Trophoblast cell (in vitro differentiated cells and primary cell): ENCODE results near the gene ZNF892. TPM values are rescaled to one million over a fixed set of nuclear protein-coding genes. Genes with fewer than 3 reads are reported as not detected.
A peak's percentile ranks its signal among the peaks of the same experiment; 100 is the strongest.

Source experiments
- DNase-seq, 2 donors: peaks; one replicate each; pipeline ENCODE4 v3.0.0-alpha.2; 2016
- H2AFZ ChIP-seq: 2 replicates; pipeline ENCODE4 v1.6.1; 2013; ENCODE audit warnings: low read length, moderate library complexity, mild to moderate bottlenecking; ENCODE audit not compliant: insufficient read depth, poor library complexity
- H2AK5ac ChIP-seq: 2 replicates; pipeline ENCODE4 v1.6.1; 2013; ENCODE audit warnings: mild to moderate bottlenecking, low read length
- H2BK120ac ChIP-seq: 2 replicates; pipeline ENCODE4 v1.6.1; 2013; ENCODE audit warnings: low read length, mild to moderate bottlenecking, moderate library complexity; ENCODE audit not compliant: insufficient read depth, poor library complexity
- H2BK12ac ChIP-seq: 2 replicates; pipeline ENCODE4 v1.6.1; 2013; ENCODE audit warnings: mild to moderate bottlenecking, low read length, moderate library complexity
- H2BK5ac ChIP-seq: 2 replicates; pipeline ENCODE4 v1.6.1; 2013; ENCODE audit warnings: low read length, low read depth, moderate library complexity, mild to moderate bottlenecking; ENCODE audit not compliant: poor library complexity
- H3K14ac ChIP-seq: 2 replicates; pipeline ENCODE4 v1.6.1; 2013; ENCODE audit warnings: mild to moderate bottlenecking, low read length
- H3K18ac ChIP-seq: 2 replicates; pipeline ENCODE4 v1.6.1; 2013; ENCODE audit warnings: mild to moderate bottlenecking, low read length
- H3K23ac ChIP-seq: 2 replicates; pipeline ENCODE4 v1.6.1; 2013; ENCODE audit warnings: low read length
- H3K27ac ChIP-seq: 2 replicates; pipeline ENCODE4 v1.5.1; 2013; ENCODE audit warnings: low read depth, mild to moderate bottlenecking, inconsistent platforms, low read length, moderate library complexity
- H3K27me3 ChIP-seq: 2 replicates; pipeline ENCODE4 v1.6.1; 2013; ENCODE audit warnings: inconsistent platforms, mild to moderate bottlenecking, low read length, moderate library complexity; ENCODE audit not compliant: insufficient read depth
- H3K36me3 ChIP-seq, 2 experiments: 1 replicate in 1 of 2; 2 replicates in 1 of 2; pipeline ENCODE4 v1.6.1; 2013; ENCODE audit warnings: low read length in 2 of 2, mild to moderate bottlenecking in 2 of 2, moderate library complexity in 1 of 2; ENCODE audit not compliant: insufficient read depth in 2 of 2, control insufficient read depth in 1 of 2
- H3K4ac ChIP-seq: 2 replicates; pipeline ENCODE4 v1.6.1; 2013; ENCODE audit warnings: low read depth, mild to moderate bottlenecking, low read length, moderate library complexity
- H3K4me1 ChIP-seq, 2 experiments: 1 replicate in 1 of 2; 2 replicates in 1 of 2; pipeline ENCODE4 v1.6.1; 2013; ENCODE audit warnings: low read length in 2 of 2, mild to moderate bottlenecking in 2 of 2, moderate library complexity in 1 of 2; ENCODE audit not compliant: insufficient read depth in 2 of 2, control insufficient read depth in 1 of 2
- H3K4me2 ChIP-seq: 2 replicates; pipeline ENCODE4 v1.6.1; 2013; ENCODE audit warnings: inconsistent platforms, mild to moderate bottlenecking, low read length, moderate library complexity
- H3K4me3 ChIP-seq: 2 replicates; pipeline ENCODE4 v1.5.1; 2013; ENCODE audit warnings: mild to moderate bottlenecking, low read depth, low read length, inconsistent platforms
- H3K79me1 ChIP-seq: one replicate; pipeline ENCODE4 v1.6.1; 2013; ENCODE audit warnings: low read length
- H3K79me2 ChIP-seq: 2 replicates; pipeline ENCODE4 v1.6.1; 2013; ENCODE audit warnings: low read length, mild to moderate bottlenecking; ENCODE audit not compliant: control insufficient read depth, insufficient read depth, poor library complexity
- H3K9ac ChIP-seq: 2 replicates; pipeline ENCODE4 v1.6.1; 2013; ENCODE audit warnings: mild to moderate bottlenecking, low read length
- H3K9me3 ChIP-seq: 2 replicates; pipeline ENCODE4 v1.6.1; 2013; ENCODE audit warnings: low read depth, mild to moderate bottlenecking, control low read depth, inconsistent platforms, low read length; ENCODE audit not compliant: insufficient read depth
- H4K12ac ChIP-seq: 2 replicates; pipeline ENCODE4 v1.6.1; 2013; ENCODE audit warnings: low read depth, mild to moderate bottlenecking, low read length, moderate library complexity
- H4K8ac ChIP-seq: 2 replicates; pipeline ENCODE4 v1.6.1; 2013; ENCODE audit warnings: low read depth, mild to moderate bottlenecking, low read length, moderate library complexity
- H4K91ac ChIP-seq: one replicate; pipeline ENCODE4 v1.6.1; 2013; ENCODE audit warnings: low read depth, mild to moderate bottlenecking, low read length, moderate library complexity
- WGBS: extraction: QIAGEN DNeasy Blood & Tissue Kit; methylation state at CpG from one replicate; pipeline ENCODE4 v1.1.7; 2013; ENCODE audit warnings: missing lambda C conversion rate; ENCODE audit not compliant: insufficient read length, insufficient coverage; ENCODE audit errors: extremely low coverage; 5-methylcytosine and 5-hydroxymethylcytosine counted together
- polyA plus RNA-seq: library from polyadenylated mRNA; stranded (reverse); fragments of 200-250 nt; gene quantifications from 2 replicates; pipeline ENCODE4 v1.2.3, GENCODE V29; 2013

The ZNF892 gene
- 1.7 and 1.8 TPM in 2 replicates for polyA plus RNA-seq

DNA sequence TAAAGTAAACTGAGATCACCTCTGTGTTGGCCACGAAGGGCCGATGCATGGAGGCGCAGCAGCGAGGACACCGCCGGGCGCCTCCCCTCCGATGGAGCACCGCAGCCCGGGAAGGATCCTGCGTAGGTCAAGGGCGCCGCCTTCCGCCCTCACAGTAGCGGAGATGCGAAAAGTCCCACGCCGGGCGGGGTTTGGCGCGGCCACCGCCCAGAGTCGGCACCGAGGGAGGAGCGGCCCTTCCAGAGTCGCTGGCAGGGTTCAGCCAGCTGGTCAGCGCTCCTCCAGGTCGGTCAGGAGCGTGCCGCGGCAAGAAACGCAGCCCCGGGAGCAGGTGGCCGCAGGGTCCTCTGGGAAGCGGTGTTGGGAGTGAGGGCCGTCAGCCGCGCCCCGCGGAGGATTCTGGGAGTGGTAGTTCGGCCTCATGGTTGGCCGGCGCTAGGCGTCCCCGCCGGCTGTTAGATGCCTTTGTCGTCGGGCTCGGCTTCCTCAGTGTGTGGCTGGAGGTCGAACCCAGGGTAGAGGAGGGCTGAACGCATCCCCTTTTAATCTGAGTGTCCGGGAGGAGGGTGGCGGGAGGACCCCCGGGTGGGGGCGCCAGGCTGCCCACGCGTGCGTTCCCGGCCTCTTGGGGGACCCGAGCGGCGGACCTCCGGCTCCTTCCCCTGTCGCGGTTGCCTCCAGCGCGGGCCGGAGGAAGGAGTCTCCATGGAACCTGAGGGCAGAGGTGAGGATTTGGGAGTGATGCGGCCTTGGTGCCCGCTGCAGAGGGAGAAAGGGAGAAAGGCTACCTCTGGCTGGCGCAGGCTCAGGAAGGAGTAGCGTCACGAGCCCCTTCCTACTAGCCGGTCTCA, at the start of gene ZNF892:
ZNF892 (plus strand) TSS at position 411 of the 851 bp plus-strand sequence; CDS start at position 706, 295 bp downstream.
- Histone ChIP-seq H2BK12ac (peak within 1 kb of the TSS; percentile 18), H3K79me1 (peaks cover 6% of the 10 kb centered on the region), H3K9me3 (peaks cover 9% of the 10 kb centered on the region), H3K27ac (no peak within 1 kb of the TSS), H3K9ac (peak within 1 kb of the TSS; percentile 60), H3K18ac (peak within 1 kb of the TSS; percentile 78), H4K12ac (peak within 1 kb of the TSS; percentile 97), H2BK5ac (peak within 1 kb of the TSS; percentile 46), H3K36me3 (peaks cover 8 to 17% of the 10 kb centered on the region in 2 experiments), H2AK5ac (no peak within 1 kb of the TSS), H3K14ac (peak within 1 kb of the TSS; percentile 95), H3K4me1 (peaks cover 0 to 2% of the 10 kb centered on the region in 2 experiments), H3K4me3 (peak within 1 kb of the TSS; percentile 82), H4K8ac (peak within 1 kb of the TSS; percentile 94), H2AFZ (peak within 1 kb of the TSS; percentile 97), H2BK120ac (peak within 1 kb of the TSS; percentile 46), H3K27me3 (no peaks in the 10 kb centered on the region), H3K23ac (no peak within 1 kb of the TSS), H3K79me2 (peaks cover 5% of the 10 kb centered on the region), H4K91ac (peak within 1 kb of the TSS; percentile 78), H3K4ac (peak within 1 kb of the TSS; percentile 70), H3K4me2 (peak within 1 kb of the TSS; percentile 94)
- WGBS: no CpG with 5 or more reads among the region's 74 CpGs
- DNase-seq: peak; percentile 79 to 82

DNA sequence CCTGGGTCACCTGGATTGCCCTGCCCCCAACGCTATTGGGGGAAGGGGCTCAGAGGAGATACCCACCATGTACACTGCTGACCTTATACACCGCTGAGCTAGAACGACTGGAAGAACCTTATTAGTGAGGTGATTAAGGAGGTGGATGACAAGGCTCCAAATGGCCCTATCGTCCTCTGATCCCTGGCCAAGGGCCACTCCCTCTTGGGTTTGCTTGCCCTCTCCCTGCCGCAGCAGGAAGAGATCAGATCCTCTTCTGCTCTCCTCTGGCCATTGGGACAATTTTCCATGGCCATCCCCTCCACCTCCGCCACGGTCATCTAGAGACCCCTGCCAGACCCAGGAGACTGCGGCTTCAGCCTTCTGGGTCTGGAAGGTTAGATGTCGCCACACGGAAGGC, 48.9 kb upstream of the ZNF892 start:
- H3K27ac ChIP-seq: no peak overlapping the region
- peaks cover 5 to 8% of the 10 kb centered on the region in 2 experiments for H3K4me1 ChIP-seq
- no peak overlapping the region for H2BK120ac ChIP-seq
- H2BK5ac ChIP-seq: no peak overlapping the region
- no peak overlapping the region for H2AFZ ChIP-seq
- H3K14ac ChIP-seq: peak overlapping the region; percentile 69
- no peak overlapping the region for H3K23ac ChIP-seq
- H3K79me1 ChIP-seq: peaks cover 10% of the 10 kb centered on the region
- H4K12ac ChIP-seq: peak overlapping the region; percentile 33
- no peaks in the 10 kb centered on the region for H3K27me3 ChIP-seq
- H3K18ac ChIP-seq: no peak overlapping the region
- no CpG with 5 or more reads among the region's 10 CpGs for WGBS
- peaks cover 3% of the 10 kb centered on the region for H3K9me3 ChIP-seq
- H4K91ac ChIP-seq: peak overlapping the region; percentile 11
- H3K79me2 ChIP-seq: peaks cover 5% of the 10 kb centered on the region
- H3K4ac ChIP-seq: no peak overlapping the region
- peaks cover 9 to 19% of the 10 kb centered on the region in 2 experiments for H3K36me3 ChIP-seq
- H3K4me3 ChIP-seq: peak overlapping the region; percentile 90
- H4K8ac ChIP-seq: peak overlapping the region; percentile 95
- no peak for DNase-seq
- H3K4me2 ChIP-seq: peak overlapping the region; percentile 95
- H3K9ac ChIP-seq: peak overlapping the region; percentile 83
- no peak overlapping the region for H2AK5ac ChIP-seq
- no peak overlapping the region for H2BK12ac ChIP-seq

DNA sequence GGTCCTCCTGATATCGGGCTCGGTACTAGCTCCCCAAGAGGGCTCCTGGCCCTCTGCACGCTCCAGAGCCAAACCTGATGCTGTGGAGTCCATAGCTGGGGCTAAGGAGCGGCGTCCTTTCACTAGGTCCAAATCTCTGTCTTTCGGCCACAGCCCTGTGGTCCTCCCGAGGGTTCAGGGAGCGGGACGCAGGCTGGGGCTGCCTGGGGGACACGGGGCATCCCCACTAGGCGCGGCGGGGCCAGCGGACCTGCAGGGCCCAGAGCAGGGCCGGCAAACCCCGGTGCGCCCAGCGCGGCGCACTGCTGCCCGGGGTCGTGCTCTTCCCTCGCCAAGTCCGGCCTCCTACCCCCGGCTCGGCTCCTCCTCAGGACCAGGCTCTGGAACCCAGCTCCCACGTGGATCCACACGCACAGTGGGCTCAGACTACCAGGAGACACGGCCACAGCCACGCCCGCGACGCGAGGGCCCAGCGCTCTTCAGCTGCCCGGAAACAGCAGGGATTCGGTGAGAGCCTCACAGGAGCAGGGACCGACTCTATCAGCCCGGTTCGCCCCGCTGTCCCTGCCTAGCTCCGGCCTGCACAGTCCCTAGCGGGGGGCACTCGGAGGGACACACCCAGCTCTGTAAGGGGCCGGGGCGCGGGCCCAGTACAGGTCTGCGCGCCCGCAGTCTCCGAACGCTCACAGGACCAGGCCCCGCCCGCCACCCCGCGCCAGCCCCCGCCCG, 48.3 kb upstream of the ZNF892 start:
- Histone ChIP-seq H4K91ac (peak overlapping the region; percentile 60), H3K4me3 (peak overlapping the region; percentile 90), H3K18ac (peak overlapping the region; percentile 96), H3K9me3 (peaks cover under 1% of the 10 kb centered on the region), H2BK120ac (peak overlapping the region; percentile 86), H3K9ac (peak overlapping the region; percentile 83), H3K79me1 (peaks cover 10% of the 10 kb centered on the region), H3K4ac (peak overlapping the region; percentile 13), H3K4me2 (peak overlapping the region; percentile 95), H3K79me2 (peaks cover 5% of the 10 kb centered on the region), H2BK5ac (no peak overlapping the region), H2BK12ac (no peak overlapping the region), H3K27me3 (no peaks in the 10 kb centered on the region), H3K23ac (no peak overlapping the region), H2AFZ (peak overlapping the region; percentile 83), H2AK5ac (peak overlapping the region; percentile 84), H3K36me3 (peaks cover 8 to 18% of the 10 kb centered on the region in 2 experiments), H4K8ac (peak overlapping the region; percentile 95), H3K4me1 (peaks cover 5 to 8% of the 10 kb centered on the region in 2 experiments), H3K14ac (peak overlapping the region; percentile 69), H3K27ac (no peak overlapping the region), H4K12ac (peak overlapping the region; percentile 33)
- no CpG with 5 or more reads among the region's 58 CpGs for WGBS
- peak; percentile 1 to 28 for DNase-seq

DNA sequence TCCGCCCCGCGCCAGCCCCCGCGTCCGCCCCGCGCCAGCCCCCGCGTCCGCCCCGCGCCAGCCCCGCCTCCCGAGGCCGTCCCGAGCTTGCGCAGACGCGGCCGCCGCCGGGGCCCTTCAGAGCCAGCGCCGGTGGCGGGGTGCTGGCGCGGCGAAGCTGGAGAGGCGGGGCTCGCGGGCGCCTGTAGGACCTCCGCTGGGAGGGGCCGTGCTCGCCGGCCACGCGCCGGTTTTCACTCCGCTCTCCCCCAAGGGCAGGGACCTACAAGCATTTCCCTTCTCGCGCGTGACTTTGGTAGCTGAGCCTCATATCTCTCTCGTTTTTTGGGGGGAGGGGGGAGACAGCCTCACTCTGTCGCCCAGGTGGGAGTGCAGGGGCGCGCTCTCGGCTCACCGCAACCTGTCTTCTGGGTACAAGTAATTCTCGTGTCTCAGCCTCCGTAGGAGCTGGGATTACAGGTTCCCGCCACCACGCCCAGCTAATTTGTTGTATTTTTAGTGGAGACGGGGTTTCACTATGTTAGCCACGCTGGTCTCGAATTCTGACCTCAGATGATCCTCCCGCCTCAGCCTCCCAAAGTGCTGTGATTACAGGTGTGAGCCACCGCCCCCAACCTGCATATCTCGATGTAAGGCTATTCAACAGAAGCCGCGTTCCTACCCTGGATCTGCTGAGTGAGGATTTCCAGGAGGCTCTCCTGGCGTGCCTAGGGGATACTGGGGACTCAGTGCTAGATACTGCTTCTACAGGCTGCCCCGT, 47.5 kb upstream of the ZNF892 start, which contains the start of gene ZNF514:
ZNF514 (minus strand) TSS at position 159 of the 760 bp plus-strand sequence. CDS start 6,595 bp downstream, outside the sequence.
- Histone ChIP-seq H3K9me3 (no peaks in the 10 kb centered on the region), H3K79me1 (peaks cover 10% of the 10 kb centered on the region), H3K23ac (no peak within 1 kb of the TSS), H4K8ac (peak within 1 kb of the TSS; percentile 95), H2AK5ac (peak within 1 kb of the TSS; percentile 84), H3K4me2 (peak within 1 kb of the TSS; percentile 95), H3K14ac (peak within 1 kb of the TSS; percentile 81), H3K4me3 (peak within 1 kb of the TSS; percentile 90), H3K4ac (peak within 1 kb of the TSS; percentile 13), H3K27ac (no peak within 1 kb of the TSS), H2BK120ac (peak within 1 kb of the TSS; percentile 86), H3K18ac (peak within 1 kb of the TSS; percentile 96), H3K4me1 (peaks cover 5 to 8% of the 10 kb centered on the region in 2 experiments), H3K27me3 (no peaks in the 10 kb centered on the region), H2BK5ac (no peak within 1 kb of the TSS), H3K36me3 (peaks cover 7 to 14% of the 10 kb centered on the region in 2 experiments), H3K79me2 (peaks cover 5% of the 10 kb centered on the region), H3K9ac (peak within 1 kb of the TSS; percentile 83), H4K12ac (peak within 1 kb of the TSS; percentile 77), H2BK12ac (peak within 1 kb of the TSS; percentile 54), H2AFZ (peak within 1 kb of the TSS; percentile 83), H4K91ac (peak within 1 kb of the TSS; percentile 60)
- WGBS: no CpG with 5 or more reads among the region's 64 CpGs
- peak; percentile 59 to 72 for DNase-seq
